ENCODE measurements around the gene ANXA6. TPM values are rescaled to one million over a fixed set of nuclear protein-coding genes. Genes with fewer than 3 reads are reported as not detected.
"Not testable (repeated sequence)": the region's sequence is repeated elsewhere in the genome, so short reads cannot be mapped to it uniquely, and the experiment has no call there.

ANXA6 gene
- total RNA-seq, 1 experiment from 2014 or later: 507 TPM

DNA sequence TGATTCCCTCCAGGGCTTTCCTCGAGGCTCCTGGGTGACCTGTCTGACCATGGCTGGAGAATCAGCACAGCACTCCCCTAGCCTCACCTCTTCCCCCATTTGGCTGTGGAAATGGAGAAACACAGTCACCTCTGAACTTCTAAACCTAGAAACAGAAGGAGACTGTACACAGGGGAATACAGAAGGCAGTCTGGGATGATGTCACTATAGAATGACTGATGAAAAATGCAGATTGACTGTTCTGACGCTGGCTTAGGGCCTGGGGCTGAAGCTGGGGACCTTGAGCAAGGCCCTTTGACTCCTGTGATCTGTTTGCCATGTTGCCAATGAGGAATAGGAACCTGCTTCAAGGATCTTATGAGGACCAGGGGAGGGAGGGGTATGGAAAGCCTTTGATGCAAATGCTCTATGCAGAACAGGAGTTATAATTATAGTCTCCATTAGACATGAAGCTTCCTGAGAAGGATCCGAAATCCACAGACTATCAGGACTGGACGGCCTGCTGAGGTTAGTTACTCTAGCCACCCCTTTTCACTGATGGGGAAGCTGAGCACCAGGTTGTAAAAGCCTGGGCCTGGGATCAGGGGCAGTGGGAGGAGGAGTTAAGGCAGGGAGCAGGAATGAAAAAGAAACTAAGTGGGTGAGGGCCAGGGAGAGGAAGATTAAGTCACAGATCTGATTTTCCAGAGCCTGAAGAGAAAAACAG is 24.4 kb upstream of the ANXA6 start:
- DNase-seq (ENCODE audit: low spot score): no peak

DNA sequence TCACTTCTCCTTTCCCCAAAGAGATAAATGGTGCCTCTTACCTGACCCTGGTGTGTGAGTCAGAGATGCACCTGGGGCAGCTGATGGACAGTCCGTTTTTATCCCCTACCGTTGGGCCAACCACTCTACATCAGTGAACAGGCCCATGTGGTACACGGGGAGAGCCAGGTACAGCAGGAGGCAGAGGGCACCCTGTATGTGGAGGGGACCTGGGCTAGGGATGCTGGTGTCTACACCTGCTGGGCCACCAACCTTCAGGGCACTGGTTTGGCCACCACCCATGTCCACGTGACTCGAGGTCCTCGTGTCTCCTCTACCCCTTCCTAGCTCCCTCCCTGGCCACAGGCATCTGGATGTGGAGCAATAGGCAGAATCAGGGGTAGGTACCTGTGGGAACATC is 22.7 kb upstream of the ANXA6 start:
- no peak for DNase-seq (ENCODE audit: low spot score)

DNA sequence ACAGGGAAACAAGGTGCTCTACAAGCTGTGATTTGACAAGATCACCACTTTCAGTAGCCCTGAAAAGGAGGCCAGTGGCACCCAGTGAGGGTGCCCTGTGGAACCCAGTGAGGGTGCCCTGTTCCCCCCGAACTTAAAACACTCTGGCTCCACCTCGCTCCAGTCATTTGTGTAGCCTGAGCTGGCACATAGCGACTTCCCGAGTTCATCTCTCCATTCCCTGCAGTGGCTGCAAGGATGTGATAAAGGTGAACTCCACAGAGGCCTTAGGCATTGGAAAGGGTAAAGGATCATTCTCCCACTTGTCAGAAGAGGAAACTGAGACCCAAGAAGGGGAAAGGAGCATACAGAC is 21.9 kb upstream of the ANXA6 start:
- no peak for DNase-seq (ENCODE audit: low spot score)

DNA sequence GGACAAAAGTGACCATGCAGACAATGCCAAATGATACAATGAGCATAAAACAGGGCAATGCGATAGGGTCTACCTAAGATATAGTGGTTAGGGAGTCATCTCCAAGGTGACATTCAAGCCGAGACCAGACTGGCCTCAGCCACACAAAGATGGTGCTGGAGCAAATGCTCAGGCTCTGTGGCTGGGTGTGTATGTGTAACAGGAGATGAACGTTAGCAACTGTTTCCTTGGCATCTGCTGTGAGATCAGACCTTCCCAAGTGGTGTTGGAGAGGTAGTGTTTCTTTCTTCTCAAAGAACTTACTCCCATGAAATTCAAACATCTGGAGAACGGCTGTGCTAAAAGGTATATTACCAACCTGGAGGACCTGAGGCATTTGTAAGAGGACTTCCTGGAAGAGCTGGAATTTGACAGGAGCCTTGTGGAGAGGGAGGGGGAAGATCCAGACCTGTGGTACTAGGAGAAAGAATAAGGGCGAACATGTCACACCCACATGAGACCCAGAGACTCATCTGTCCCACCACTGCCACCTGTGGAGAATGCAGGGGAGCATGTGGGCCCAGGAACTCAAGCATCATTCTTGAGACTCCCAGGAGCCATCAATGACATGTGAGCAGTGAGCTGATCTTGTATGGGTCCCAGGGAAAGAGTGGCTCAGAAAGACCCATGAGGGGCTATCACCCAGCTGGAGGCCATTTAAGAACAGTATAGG is 21.4 kb upstream of the ANXA6 start:
- DNase-seq (ENCODE audit: low spot score): no peak

DNA sequence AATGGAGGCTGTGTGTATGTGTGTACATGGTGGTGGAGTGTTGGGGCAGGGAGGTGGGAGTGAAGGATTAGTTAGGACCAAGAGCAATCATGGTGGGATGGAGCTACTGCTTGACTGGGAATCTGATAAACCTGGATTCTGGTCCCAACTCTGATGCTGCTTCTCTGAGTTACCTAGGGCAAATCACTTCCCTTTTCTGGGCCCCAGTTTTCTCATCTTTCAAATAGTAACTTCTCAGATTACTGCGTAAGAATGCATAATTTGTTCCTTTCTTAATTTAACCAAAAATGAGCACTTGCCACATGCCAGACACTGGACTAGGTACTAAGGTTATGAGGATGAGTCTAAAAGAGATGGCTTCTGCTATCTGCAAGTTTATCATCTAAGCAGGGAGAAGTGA is 20.8 kb upstream of the ANXA6 start:
- no peak for DNase-seq (ENCODE audit: low spot score)

DNA sequence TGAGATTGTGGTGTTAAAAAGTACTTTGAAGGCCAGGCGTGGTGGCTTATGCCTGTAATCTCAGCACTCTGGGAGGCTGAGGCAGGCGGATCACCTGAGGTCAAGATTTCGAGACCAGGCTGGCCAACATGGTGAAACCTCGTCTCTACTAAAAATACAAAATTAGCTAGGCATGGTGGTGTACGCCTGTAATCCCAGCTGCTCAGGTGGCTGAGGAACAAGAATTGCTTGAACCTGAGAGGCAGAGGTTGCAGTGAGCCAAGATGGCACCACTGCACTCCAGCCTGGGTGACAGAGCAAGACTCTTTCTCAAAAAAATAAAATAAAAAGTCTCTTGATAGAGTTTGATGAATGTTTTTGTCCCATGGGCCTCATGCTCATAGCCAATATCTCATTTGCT is 18.7 kb upstream of the ANXA6 start:
- DNase-seq (ENCODE audit: low spot score): not testable (repeated sequence)

DNA sequence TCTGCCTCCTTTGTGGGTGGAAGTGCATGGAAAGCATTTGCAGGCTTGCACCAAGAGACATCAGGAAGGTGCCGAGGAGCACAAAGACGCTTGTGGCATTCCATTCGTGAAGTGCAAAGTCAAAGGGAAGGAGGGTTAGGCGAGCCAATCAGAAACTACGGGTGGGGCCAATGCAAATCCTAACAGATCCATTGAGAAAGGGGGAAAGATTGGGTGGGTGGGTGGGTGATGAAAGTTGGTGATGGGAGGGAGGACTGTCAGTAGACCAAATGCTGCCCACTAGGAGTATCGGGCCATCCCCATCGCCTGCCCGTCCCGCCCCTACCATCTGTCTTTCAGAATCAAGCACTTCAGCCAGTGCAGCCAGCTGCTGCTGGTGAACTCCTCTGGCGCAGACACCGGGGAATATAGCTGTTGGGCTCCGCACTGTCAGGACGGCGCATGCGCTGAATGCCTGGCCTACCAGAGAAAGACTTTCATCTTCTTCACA is 17.1 kb upstream of the ANXA6 start:
- DNase-seq (ENCODE audit: low spot score): no peak

DNA sequence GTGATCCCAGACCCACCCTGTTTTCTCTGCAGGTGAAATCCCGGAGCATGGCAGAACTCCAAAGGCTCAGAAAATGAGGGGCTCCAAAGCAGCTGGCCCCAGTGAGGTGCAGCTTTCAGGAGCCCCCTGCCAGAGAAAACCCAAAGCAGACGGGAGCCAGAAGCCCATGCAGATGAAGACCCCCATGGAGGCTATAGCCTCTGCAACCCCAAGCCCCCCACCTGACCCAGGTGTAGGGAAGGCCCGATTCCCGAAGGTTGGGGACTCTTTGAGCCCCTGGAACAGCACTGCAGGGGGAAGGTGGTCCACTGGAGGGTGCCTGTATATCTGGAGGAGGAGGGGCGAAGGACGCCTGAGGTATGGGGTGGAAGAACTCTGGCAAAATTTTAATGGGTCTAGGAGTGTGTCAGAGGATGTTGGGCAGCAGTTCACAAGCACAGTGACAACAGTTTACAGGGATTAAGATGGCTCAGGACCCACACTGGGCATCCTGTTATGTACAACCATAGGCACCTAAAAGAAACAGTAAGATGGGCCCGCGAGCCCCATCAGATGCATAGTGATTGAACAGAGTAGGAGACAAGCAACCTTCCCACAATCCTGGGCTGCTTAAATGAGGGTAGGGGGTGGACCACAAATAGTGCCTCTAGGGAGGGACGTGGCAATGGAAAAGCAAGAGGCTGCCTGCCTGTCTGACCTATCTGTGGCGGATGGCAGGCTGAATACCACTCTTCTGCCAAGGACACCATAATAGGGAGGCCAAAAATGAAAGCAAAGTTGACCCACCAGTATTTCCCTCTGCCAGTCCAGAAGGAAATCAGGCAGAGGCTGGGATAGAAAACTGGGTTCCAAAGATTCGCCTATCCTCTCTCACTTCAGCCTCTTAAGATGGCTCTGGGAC is 16.4 kb upstream of the ANXA6 start:
- DNase-seq (ENCODE audit: low spot score): no peak

DNA sequence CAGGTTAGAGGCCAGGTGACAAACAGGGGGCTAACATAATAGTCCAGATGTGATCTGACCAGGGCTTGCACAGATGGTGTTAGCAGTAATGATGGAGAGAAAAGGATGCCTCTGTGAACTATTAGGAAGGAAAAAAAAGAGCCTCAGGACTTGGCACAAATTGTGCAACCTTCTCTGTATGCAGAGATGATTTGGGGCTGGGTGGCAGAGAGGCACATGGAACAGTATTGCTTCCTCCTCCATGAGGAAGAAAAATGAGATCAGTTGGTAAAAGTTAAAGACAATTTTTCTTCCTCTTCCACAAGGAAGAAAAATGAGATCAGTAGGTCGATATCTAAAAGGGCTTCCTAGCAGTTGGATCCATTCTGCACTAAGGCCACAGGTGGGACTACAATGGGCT is 13.9 kb upstream of the ANXA6 start:
- DNase-seq (ENCODE audit: low spot score): no peak

DNA sequence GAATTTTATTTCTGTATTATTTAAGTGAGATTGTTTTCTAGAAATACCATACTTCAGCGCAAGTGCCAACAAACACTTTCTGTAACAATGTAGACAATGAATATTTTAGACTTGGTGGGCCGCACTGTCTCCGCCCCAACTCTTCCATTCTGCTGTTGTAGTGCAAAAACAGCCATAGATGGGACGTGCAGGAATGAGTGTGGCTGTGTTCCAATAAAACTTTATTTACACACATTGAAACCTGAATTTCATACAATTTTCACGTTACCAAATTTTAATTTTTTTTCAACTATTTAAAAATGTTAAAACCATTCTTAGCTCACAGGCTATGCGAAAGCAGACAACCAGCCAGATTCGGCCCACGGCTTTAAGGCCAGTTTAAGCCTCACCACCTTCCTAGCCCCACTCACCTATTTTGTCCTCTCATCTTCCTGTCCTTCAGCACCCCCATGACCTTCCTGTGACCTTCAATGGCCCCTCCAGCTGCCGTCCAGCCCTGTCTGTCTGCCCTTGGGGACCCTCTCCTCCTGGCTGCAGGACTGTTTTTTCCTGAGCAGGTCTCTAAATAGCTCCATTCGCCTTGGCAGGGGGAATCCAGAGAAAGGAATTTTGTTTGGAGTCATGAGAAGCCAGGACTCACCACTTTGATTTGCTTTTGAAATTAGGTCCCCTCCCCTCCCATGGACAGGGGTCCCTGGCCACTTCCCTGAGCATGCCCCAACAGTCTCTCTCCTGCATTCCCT is 11.2 kb upstream of the ANXA6 start:
- no peak for DNase-seq (ENCODE audit: low spot score)

DNA sequence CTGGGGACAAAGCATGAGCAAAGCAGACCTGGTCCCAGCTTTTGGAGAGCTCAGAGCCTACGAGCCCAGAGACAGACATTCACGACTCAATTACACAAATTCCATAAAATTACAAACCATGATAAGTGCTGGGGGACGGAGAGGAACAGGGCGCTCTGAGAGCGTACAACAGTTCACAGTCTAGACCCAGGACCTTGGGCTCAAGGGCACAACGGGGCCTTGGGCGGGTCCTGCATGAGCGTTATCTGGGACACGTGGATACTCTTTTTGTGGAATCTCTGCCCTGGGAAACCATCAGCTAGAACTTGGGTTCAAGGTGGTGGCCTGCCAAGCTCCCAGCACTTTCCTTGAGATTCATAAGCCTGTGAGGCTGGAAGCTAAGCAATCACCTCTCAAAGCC is 9.4 kb upstream of the ANXA6 start:
- DNase-seq (ENCODE audit: low spot score): no peak

DNA sequence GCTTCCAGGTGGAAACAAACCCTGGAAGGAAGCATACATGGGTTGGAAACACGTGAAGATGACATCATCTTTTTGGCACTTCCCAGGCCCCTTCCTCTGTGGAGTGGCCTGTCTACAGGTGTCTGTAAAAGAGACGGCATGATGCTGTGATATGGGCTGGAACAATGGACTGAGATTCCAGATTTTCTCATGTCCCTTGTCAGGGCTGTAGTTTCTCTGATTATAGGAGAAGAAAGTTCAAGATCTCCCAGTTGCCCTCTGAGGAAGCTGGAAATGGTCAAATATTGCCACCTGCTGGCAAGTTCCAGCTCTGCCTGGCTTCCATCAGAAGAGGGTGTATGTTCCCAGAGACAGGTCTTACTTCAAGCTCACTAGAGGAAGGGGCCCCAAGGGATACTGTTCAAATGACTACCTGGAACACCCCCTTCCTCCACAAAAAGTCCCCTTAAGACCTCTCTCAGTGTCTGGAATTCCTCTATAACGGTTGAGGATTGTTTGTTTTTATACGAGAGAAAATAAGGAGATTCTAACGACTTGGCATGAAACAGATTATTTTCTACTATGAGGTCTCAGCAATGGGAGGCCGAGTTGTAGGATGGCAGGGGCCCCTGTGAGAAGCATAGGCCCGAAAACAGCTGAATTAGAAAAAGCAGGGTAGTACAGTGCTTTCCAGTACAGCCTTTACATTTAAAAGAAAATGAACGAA is 7.3 kb upstream of the ANXA6 start:
- peak; percentile 83 for DNase-seq (ENCODE audit: low spot score)

DNA sequence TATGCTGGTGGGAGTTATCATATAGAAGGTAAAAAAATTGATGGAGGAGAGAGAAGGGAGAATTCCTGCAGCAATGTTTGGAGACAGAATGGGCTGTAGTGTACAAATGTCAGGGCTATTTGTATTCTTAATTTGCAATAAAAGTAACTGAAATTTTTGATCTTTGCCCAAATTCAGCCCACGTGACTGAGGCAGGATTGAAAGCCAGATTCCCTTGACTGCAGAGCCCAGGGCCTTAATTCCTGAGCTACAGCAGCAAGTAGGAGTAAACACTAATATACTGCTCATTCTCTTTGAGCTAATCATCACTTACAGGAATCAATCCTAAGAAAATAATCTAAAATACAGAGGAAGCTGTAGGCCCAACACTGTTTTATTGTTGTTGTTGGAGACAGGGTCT is 5.2 kb upstream of the ANXA6 start:
- no peak for DNase-seq (ENCODE audit: low spot score)

DNA sequence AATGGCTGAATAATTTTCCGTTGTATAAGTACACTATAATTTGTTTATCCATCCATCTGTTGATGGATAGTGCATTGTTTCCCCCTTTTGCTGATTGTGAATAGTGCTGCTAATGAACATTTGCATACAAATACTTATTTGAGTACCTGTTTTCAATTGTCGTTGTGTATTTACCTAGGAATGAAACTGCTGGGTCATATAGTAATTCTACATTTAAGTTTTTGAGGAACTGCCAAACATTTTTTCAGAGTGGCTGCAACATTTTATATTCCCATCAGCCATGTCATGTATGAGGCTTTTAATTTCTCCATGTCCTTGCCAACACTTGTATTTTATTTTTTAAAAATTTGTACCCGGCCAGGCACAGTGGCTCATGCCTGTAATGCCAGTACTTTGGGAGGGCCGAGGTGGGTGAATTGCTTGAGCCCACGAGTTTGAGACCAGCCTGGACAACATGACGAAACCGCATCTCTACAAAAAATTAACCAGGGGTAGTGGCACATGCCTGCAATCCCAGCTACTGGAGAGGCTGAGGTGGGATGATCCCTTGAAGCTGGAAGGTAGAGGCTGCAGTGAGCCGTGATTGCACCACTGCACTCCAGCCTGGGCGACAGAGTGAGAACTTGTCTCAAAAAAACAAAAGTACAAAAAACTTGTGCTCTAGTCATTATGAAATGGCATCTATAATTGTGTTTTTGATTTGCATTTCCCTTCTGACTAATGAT is 2.2 kb upstream of the ANXA6 start:
- DNase-seq (ENCODE audit: low spot score): no peak

DNA sequence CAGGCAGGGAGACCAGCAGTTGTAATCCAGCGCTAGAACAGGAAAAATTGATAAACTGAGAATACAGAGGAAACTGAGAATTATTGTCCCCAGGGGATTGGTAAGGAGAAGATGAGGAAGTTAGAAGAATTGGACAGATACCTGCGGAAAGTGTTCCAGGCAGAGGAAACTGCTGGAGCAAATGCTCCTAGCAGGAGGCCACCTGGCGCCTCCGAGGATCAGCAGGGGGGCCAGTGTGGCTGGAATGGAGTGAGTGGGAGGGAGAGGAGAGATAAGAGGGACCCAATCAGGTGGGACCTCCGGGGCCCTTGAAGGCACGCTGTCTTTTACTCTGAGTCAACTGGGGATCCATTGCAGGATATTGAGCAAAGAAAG is 695 bp upstream of the ANXA6 start:
- DNase-seq (ENCODE audit: low spot score): peak; percentile 38

DNA sequence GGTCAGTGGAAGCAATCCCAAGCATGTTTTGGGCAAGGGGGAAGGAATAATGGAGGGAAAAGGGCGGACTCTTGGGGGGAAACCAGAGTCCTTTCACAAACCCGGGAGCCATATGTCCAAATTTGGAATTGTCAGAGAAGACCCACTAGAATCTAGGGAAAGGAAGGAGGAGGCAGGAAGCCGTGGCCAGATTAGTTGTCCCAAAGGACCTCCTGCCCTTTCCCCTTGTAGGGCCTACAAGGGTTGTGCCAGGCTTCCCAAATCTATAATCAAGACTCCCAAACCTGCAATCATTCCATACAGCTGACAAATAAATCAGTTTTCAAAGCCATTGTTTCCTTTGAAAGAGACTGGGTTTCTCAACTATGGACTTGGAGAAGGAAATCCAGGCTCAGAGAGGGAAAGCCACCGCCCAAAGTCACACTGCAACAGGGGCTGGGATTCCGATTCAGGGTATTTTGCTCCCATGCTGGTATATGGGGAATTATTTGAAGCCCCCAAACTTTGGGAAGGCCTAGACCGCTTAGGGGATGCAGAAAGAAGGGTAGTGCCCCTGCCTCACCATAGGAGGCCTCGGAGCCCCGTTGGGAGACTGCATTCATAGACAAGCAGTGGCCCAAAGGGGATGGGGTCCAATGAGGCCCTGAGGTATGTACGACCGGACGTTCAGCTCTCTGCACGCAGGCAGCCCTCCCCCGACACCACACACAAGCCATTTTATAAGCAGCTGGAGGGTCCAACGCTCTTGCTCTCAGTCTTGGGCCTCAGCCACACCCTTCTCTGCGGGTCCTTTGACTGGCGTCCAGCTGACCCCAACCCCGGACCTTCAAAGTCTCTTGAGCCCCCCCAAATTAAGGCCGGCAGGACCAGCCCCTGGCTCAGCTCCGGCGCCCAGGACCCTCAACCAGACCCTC is 815 bp downstream of the ANXA6 start:
- peak; percentile 32 for DNase-seq (ENCODE audit: low spot score)

DNA sequence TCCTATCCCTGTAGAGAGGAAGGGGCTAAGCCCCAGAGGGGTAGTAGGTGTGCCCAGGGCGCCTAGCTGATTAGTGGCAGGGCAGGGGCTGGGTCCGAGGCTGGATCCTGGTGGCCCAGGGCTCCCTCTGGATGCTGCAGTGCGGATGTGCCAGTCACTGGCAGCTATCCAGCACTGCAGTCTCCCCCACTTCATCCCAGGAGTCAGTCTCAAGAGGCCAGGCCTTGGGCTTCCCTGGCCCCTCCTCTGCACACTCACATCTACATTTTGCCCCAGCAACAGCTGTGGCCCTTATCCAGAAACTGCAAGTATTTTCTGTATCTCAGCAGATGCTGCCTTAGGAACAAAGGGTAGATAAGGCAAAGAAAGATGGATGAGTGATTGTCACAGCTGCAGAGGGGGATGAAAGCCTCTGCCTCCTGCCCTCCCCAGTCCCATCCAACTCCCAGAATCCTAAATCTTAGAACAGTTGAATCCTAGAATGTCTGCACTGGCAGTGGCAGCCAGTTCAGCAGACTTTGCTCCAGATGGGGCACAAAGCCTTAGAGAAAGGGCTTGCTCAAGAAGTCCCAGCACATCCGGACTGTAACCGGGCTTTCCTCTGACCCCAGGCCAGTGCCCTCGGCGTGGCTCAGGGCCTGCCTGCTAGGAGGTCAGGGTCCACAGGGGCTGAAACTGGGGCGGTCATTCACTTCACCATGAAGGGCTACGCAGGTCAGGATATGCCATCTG is 1.6 kb downstream of the ANXA6 start:
- peak; percentile 76 for DNase-seq (ENCODE audit: low spot score)

DNA sequence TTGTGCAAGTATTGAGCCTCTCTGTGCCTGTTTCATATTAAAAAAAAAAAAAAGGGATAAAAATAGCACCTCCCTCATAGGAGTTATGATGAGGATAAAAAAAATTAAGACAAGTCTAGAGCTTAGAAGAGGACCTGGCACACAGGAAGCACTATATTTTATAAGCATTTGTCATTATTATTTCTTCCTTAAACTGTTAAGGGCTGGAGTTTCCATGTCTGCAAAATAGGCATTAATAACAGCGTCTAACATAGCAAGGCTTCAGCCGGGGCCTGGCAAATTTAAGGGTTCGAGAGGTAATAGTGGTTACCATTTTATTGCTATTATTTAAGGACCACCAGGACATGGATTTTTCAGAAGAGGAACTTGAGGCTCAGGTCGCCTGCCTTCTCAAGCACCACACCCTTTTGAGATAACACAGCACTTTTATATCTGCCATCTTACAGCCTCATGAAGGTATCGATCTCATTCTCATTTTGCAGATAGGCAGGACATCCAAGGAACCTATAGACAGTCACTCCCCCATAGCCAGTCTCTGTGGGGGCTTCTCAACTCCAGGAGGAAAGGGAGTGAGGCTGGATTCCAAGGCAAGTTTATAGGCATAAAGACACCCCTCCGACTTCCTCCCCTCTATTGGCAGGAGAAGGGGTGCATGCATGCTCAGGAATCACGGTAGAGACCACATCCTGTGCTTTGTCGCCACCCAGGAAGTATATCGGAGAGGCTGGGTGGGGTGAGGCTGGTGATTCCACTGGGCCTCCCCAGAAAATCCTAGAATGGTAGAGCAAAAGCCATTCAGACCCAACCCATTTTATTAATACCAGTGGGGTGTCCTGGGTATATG is 2.4 kb downstream of the ANXA6 start:
- peak; percentile 61 for DNase-seq (ENCODE audit: low spot score)
